Kidney (tissue), 14 donors: Measurements from ENCODE around the gene ANGPTL7. TPM values are rescaled to one million over a fixed set of nuclear protein-coding genes. Genes with fewer than 3 reads are reported as not detected.

Source experiments
- DNase-seq, 5 donors: peaks; one replicate each; pipeline ENCODE4 v3.0.0-alpha.2; 2013 to 2020
- FAIRE-seq: peaks from 2 replicates; lab custom pipeline; 2012; peaks lifted over from hg19 to GRCh38; lab: Jason Lieb, UNC
- H3K27ac ChIP-seq, 2 donors: one replicate each; pipeline ENCODE4 v1.7.0; 2013; ENCODE audit warnings: low read depth in 2 of 2, low read length in 2 of 2, inconsistent platforms in 1 of 2
- H3K27me3 ChIP-seq: one replicate; pipeline ENCODE4 v1.7.1; 2013; ENCODE audit warnings: low read length, inconsistent platforms; ENCODE audit not compliant: control insufficient read depth, insufficient read depth
- H3K36me3 ChIP-seq, 3 donors: one replicate each; pipeline versions ENCODE4 v1.7.0 to v1.7.1; 2013; ENCODE audit warnings: low read length in 3 of 3, control low read depth in 1 of 3, inconsistent platforms in 1 of 3; ENCODE audit not compliant: insufficient read depth in 3 of 3, control insufficient read depth in 2 of 3
- H3K4me1 ChIP-seq, 3 donors: one replicate each; pipeline versions ENCODE4 v1.7.0 to v1.7.1; 2013; ENCODE audit warnings: low read length in 3 of 3, inconsistent platforms in 1 of 3, low read depth in 1 of 3; ENCODE audit not compliant: control insufficient read depth in 2 of 3, insufficient read depth in 2 of 3
- H3K4me3 ChIP-seq, 3 donors: one replicate each; pipeline versions ENCODE4 v1.7.0 to v1.8.1; 2013; ENCODE audit warnings: low read length in 3 of 3, control low read depth in 1 of 3, inconsistent platforms in 1 of 3
- H3K9ac ChIP-seq, 3 donors: one replicate each; pipeline versions ENCODE4 v1.7.0 to v1.7.1; 2013; ENCODE audit warnings: low read length in 3 of 3, control low read depth in 1 of 3, inconsistent platforms in 1 of 3
- H3K9me3 ChIP-seq, 3 donors: one replicate each; pipeline versions ENCODE4 v1.7.0 to v1.7.1; 2013; ENCODE audit warnings: low read length in 3 of 3, control low read depth in 1 of 3, inconsistent platforms in 1 of 3; ENCODE audit not compliant: control insufficient read depth in 2 of 3, insufficient read depth in 1 of 3
- intact Hi-C: fragments of 100-400 bp; cut with DNase I; formaldehyde crosslinking; loops from one replicate; pipeline ENCODE4 v1.11.1; 2022
- polyA plus RNA-seq: library from polyadenylated mRNA; stranded (reverse); fragments of 350-450 nt; fragmentation: Illumina TruSeq; extraction: RNeasy Lipid Tissue Mini Kit (QIAGEN cat#74804); gene quantifications from one replicate; pipeline ENCODE4 v1.2.3, GENCODE V29; 2014; ENCODE audit warnings: low read depth, low replicate concordance; ENCODE audit not compliant: insufficient read depth
- total RNA-seq: library from RNA; stranded (reverse); fragmentation: NEBNext Ultra II Directional; extraction: Animal tissue kit (Norgen Biotek cat#: 25700); gene quantifications from one replicate; pipeline ENCODE4 v1.2.1, GENCODE V29; 2021
- TF ChIP-seq, protein P1 (sequence below): IDR thresholded peaks from 3 replicates; pipeline ENCODE4 v1.5.1; 2012; ENCODE audit warnings: mild to moderate bottlenecking, moderate library complexity, borderline replicate concordance; ENCODE audit not compliant: insufficient read depth; ENCODE audit errors: extremely low read depth
- donor health status: control.
- donor health status: control.
- donor health status: control.
- donor health status: control.
- donor health status: control.
- donor health status: DM: yes; HTN: yes; CAD: no.
- donor health status: Normal renal cell carcinoma (clear cell type).

The ANGPTL7 gene
- total and polyA plus RNA-seq, 2 donors from 2014 or later = 0.19 to 0.24 TPM

GRCh38 chr1:11175461-11175860, 13.7 kb upstream of the ANGPTL7 start:
- H3K9ac ChIP-seq = no peak overlapping the region
- TF ChIP-seq, protein P1, sequence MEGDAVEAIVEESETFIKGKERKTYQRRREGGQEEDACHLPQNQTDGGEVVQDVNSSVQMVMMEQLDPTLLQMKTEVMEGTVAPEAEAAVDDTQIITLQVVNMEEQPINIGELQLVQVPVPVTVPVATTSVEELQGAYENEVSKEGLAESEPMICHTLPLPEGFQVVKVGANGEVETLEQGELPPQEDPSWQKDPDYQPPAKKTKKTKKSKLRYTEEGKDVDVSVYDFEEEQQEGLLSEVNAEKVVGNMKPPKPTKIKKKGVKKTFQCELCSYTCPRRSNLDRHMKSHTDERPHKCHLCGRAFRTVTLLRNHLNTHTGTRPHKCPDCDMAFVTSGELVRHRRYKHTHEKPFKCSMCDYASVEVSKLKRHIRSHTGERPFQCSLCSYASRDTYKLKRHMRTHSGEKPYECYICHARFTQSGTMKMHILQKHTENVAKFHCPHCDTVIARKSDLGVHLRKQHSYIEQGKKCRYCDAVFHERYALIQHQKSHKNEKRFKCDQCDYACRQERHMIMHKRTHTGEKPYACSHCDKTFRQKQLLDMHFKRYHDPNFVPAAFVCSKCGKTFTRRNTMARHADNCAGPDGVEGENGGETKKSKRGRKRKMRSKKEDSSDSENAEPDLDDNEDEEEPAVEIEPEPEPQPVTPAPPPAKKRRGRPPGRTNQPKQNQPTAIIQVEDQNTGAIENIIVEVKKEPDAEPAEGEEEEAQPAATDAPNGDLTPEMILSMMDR = no peak
- FAIRE-seq (no peak), DNase-seq (no peak)
- no peak overlapping the region for H3K27ac ChIP-seq
- H3K27me3 ChIP-seq = no peaks in the 10 kb centered on the region
- no peak overlapping the region for H3K4me3 ChIP-seq
- intact Hi-C loops = no loop called here
- no peaks in the 10 kb centered on the region for H3K9me3 ChIP-seq
- peaks cover 0 to 2% (median 0%) of the 10 kb centered on the region in 3 donors for H3K4me1 ChIP-seq
- H3K36me3 ChIP-seq = peaks cover 0 to 6% (median 2%) of the 10 kb centered on the region in 3 donors

DNA sequence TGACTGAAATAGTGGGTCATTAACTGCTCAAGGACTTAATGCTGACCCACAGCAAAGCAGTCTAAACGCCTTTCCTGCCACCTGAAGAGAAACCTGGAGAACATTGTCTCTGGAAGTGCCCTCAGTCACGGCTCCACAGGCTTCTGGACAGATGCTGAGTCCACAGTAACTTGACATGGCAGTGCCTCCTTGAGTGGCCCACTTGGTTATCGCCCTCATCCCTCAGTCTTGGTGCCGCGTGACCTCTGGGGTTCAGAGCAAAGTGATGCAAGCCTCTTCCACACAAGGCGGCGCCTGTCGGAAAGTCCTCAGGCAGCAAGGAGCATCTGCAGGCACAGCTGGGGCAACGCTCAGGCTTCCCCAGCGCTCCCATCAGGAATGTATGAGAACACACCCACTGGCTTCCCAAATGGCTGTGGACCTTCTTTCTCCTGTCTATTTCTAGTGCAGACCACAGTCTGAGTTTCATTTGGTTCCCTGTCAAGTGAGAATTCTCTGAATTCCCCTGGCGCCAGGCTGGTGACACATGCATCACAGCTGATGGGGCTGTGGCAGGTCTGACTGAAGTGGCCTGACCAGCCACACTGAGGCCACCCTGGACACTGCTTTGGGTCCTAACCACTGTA, 13.0 kb upstream of the ANGPTL7 start:
- peaks cover 0 to 6% (median 2%) of the 10 kb centered on the region in 3 donors for H3K36me3 ChIP-seq
- H3K4me3 ChIP-seq = no peak overlapping the region
- H3K9ac ChIP-seq = no peak overlapping the region
- TF ChIP-seq, protein P1 = no peak
- H3K4me1 ChIP-seq = peaks cover 0 to 2% (median 0%) of the 10 kb centered on the region in 3 donors
- FAIRE-seq (no peak), DNase-seq (no peak)
- no peaks in the 10 kb centered on the region for H3K9me3 ChIP-seq
- no peak overlapping the region for H3K27ac ChIP-seq
- intact Hi-C loops = no loop called here
- H3K27me3 ChIP-seq = no peaks in the 10 kb centered on the region

GRCh38 chr1:11178021-11179015, 10.8 kb upstream of the ANGPTL7 start:
- DNase-seq (peak in 2 of 5 donors; percentile 30 to 43), FAIRE-seq (no peak)
- TF ChIP-seq, protein P1 = no peak
- no peak overlapping the region for H3K4me3 ChIP-seq
- no peaks in the 10 kb centered on the region for H3K9me3 ChIP-seq
- peaks cover 0 to 15% (median 2%) of the 10 kb centered on the region in 3 donors for H3K36me3 ChIP-seq
- no peaks in the 10 kb centered on the region for H3K27me3 ChIP-seq
- intact Hi-C loops = no loop called here
- no peak overlapping the region for H3K27ac ChIP-seq
- no peak overlapping the region for H3K9ac ChIP-seq
- H3K4me1 ChIP-seq = peaks cover 0 to 2% (median 0%) of the 10 kb centered on the region in 3 donors
